Hepatocyte (in vitro differentiated cells): Measurements from ENCODE around the gene AVPR2.

ENCODE experiments used
- CTCF ChIP-seq: fragments of 200-600 bp; sonication (generic); IDR thresholded peaks from 2 replicates; pipeline ENCODE4 v1.5.1; 2016; ENCODE audit warnings: antibody characterized with exemption, mild to moderate bottlenecking; ENCODE audit not compliant: poor library complexity
- EZH2 ChIP-seq: fragments of 200-600 bp; sonication (generic); IDR thresholded peaks from 2 replicates; pipeline ENCODE4 v1.6.1; 2016; ENCODE audit warnings: antibody characterized with exemption, mild to moderate bottlenecking, borderline replicate concordance
- EZH2phosphoT487 ChIP-seq: fragments of 200-600 bp; sonication (generic); IDR thresholded peaks from one replicate; pipeline ENCODE4 v1.6.1; 2018; ENCODE audit warnings: antibody characterized with exemption, mild to moderate bottlenecking, low read depth, moderate library complexity; ENCODE audit not compliant: unreplicated experiment, severe bottlenecking

DNA sequence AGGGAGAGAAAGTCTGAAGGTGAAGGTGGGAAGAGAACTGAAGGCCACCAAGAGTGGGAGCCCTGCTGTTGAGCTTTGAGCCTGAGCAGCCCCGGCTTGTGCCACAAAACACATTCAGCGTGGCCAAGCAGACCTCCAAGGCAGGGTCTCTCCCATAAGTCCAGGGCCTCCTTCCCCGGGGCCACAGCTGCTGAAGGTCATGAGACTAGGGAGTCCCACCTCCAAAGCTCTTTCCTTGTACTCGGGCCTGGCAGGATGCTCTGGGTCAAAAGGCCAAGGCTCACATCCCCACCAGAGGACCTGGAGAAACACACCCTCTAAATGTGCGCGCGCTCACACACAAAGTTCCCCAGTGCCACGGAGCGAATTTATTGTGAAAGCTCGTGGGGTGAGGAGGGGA is 25.1 kb downstream of the AVPR2 start:
- no peak for TF ChIP-seq CTCF
- TF ChIP-seq EZH2, result no peak
- no peak for TF ChIP-seq EZH2phosphoT487
